Activated T-cell treated with anti-CD3 and anti-CD28 coated beads, Interleukin-2, amount 50 U/mL, for 24 hours (primary cell): Measurements from ENCODE around the gene LUZP2.

Experiments
- DNase-seq: peaks from one replicate; pipeline ENCODE4 v3.0.0-alpha.2; 2020
- H3K27ac Mint-ChIP-seq: 2 replicates; pipeline ENCODE4 v1.8.0; 2020; ENCODE audit warnings: mild to moderate bottlenecking, mixed read lengths
- H3K27me3 Mint-ChIP-seq: 2 replicates; pipeline ENCODE4 v1.8.0; 2020; ENCODE audit warnings: mixed read lengths
- H3K36me3 Mint-ChIP-seq: 2 replicates; pipeline ENCODE4 v1.8.0; 2020; ENCODE audit warnings: low read depth, mixed read lengths
- H3K4me1 Mint-ChIP-seq: 2 replicates; pipeline ENCODE4 v1.8.0; 2020; ENCODE audit warnings: low read depth, mixed read lengths
- H3K4me3 Mint-ChIP-seq: 2 replicates; pipeline ENCODE4 v1.8.0; 2020; ENCODE audit warnings: mild to moderate bottlenecking, moderate library complexity, mixed read lengths
- H3K9me3 Mint-ChIP-seq: 2 replicates; pipeline ENCODE4 v1.8.0; 2020; ENCODE audit warnings: mixed read lengths

LUZP2 gene

DNA sequence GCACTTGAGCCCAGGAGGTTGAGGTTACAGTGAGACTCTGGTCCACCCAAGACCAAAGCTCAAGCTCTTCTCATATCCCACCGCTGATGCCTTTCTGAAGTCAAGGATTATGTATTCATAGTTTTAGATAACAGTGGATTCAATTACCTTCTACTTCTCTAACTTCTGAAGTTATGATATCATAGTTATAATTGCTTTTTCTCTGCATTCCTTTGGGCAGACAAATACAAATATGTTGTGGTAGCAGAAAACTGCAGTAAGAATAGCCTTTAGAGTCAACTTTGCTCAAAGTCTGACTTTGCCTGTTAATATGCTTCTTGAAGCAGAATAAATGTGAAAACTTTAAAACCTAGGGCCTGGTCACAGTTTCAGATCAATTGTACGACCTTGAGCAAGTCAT, 94.4 kb downstream of the LUZP2 start:
- no peak overlapping the region for H3K27ac Mint-ChIP-seq
- DNase-seq: no peak
- H3K36me3 Mint-ChIP-seq: no peaks in the 10 kb centered on the region
- H3K4me3 Mint-ChIP-seq: no peak overlapping the region
- no peaks in the 10 kb centered on the region for H3K27me3 Mint-ChIP-seq
- H3K9me3 Mint-ChIP-seq: peaks cover 4% of the 10 kb centered on the region
- no peaks in the 10 kb centered on the region for H3K4me1 Mint-ChIP-seq

- Mint-ChIP-seq H3K4me3 (no peak overlapping the region), H3K4me1 (no peaks in the 10 kb centered on the region), H3K36me3 (no peaks in the 10 kb centered on the region), H3K27ac (no peak overlapping the region), H3K27me3 (no peaks in the 10 kb centered on the region), H3K9me3 (peaks cover 4% of the 10 kb centered on the region)
- DNase-seq: no peak
These were observed 95.5 kb downstream of the LUZP2 start for GRCh38 chr11:24592360-24592759.

- Mint-ChIP-seq H3K27ac (no peak overlapping the region), H3K4me3 (no peak overlapping the region), H3K9me3 (peaks cover 4% of the 10 kb centered on the region), H3K36me3 (no peaks in the 10 kb centered on the region), H3K4me1 (no peaks in the 10 kb centered on the region), H3K27me3 (no peaks in the 10 kb centered on the region)
- DNase-seq: no peak
These were observed 96.5 kb downstream of the LUZP2 start for GRCh38 chr11:24593332-24593731.

GRCh38 chr11:24594401-24594800, 97.5 kb downstream of the LUZP2 start:
- no peaks in the 10 kb centered on the region for H3K27me3 Mint-ChIP-seq
- no peak overlapping the region for H3K4me3 Mint-ChIP-seq
- H3K36me3 Mint-ChIP-seq: no peaks in the 10 kb centered on the region
- DNase-seq: no peak
- no peak overlapping the region for H3K27ac Mint-ChIP-seq
- no peaks in the 10 kb centered on the region for H3K4me1 Mint-ChIP-seq
- H3K9me3 Mint-ChIP-seq: peaks cover 2% of the 10 kb centered on the region

- Mint-ChIP-seq H3K27ac (no peak overlapping the region), H3K27me3 (no peaks in the 10 kb centered on the region), H3K36me3 (no peaks in the 10 kb centered on the region)
These were observed 101.8 kb downstream of the LUZP2 start for GRCh38 chr11:24598641-24599040.

DNA sequence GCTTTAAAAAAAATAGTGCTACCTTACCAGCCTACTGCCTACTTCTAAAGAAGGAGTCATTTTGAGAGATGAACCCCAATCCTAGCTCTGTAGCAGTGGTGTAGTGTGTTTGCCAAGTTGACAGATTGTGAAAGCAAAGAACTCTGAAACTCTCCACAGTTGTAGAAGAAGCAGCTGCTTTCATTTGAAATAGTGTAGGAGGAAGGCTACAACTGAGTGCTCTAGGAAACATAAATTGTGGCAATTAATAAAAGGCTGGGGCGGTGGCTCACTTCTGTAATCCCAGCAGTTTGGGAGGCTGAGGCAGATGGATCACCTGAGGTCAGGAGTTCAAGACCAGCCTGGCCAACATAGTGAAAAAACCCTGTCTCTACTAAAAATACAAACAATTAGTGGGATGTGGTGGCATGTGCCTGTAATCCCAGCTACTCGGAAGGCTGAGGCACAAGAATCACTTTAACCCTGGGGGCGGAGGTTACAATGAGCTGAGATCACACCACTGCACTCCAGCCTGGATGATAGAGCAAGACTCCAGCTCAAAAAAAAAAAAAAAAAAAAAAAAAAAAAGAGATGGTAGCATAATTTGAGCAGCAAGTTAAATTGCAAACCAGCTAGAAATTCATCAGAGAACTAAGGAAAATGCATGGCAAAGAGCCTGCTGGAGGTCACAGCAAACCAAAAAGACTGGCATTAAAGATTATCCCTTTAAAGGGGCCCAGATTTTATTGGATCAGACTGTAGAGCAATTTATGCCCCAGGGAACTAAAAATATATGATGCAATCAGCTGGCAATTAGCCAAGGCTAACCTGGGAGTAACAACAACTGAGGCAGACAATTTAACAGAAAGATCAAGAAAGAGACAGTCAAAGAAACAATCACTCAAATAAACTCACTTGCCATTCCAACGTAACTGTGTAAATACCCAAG, 112.6 kb downstream of the LUZP2 start:
- H3K36me3 Mint-ChIP-seq: no peaks in the 10 kb centered on the region
- no peaks in the 10 kb centered on the region for H3K4me1 Mint-ChIP-seq
- no peaks in the 10 kb centered on the region for H3K27me3 Mint-ChIP-seq
- no peak for DNase-seq
- H3K9me3 Mint-ChIP-seq: peaks cover 14% of the 10 kb centered on the region
- no peak overlapping the region for H3K4me3 Mint-ChIP-seq
- no peak overlapping the region for H3K27ac Mint-ChIP-seq

More at GRCh38 chr11:24598641-24599040, 101.8 kb downstream of the LUZP2 start:
- Mint-ChIP-seq H3K4me1 (no peaks in the 10 kb centered on the region), H3K4me3 (no peak overlapping the region), H3K9me3 (peaks cover 4% of the 10 kb centered on the region)
- no peak for DNase-seq

GRCh38 chr11:24615451-24616160, 118.8 kb downstream of the LUZP2 start:
- H3K9me3 Mint-ChIP-seq: peaks cover 2% of the 10 kb centered on the region
- no peaks in the 10 kb centered on the region for H3K36me3 Mint-ChIP-seq
- no peak overlapping the region for H3K4me3 Mint-ChIP-seq
- H3K27me3 Mint-ChIP-seq: no peaks in the 10 kb centered on the region
- DNase-seq: no peak
- H3K27ac Mint-ChIP-seq: no peak overlapping the region
- H3K4me1 Mint-ChIP-seq: no peaks in the 10 kb centered on the region

DNA sequence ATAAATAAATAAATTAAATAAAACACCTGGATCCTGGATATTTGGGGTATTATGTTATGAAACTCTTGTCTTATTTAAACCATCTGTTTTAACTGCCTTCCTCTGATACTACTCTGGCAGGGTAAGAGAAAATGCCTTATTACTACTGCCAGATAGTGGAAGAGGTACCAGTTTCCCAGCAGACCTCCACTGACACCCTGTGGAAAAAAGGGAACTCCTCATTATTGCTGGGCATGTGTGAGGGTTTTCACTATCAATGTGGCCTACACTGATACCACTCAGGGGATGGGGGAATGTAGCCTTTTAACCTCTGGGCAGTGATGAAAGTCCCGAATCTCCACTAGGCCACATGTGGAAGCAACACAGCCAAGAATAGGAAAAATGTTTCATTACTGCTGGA, 121.0 kb downstream of the LUZP2 start:
- DNase-seq: no peak
- H3K9me3 Mint-ChIP-seq: peaks cover 4% of the 10 kb centered on the region
- no peaks in the 10 kb centered on the region for H3K4me1 Mint-ChIP-seq
- H3K36me3 Mint-ChIP-seq: no peaks in the 10 kb centered on the region
- H3K27me3 Mint-ChIP-seq: no peaks in the 10 kb centered on the region
- no peak overlapping the region for H3K27ac Mint-ChIP-seq
- no peak overlapping the region for H3K4me3 Mint-ChIP-seq

DNA sequence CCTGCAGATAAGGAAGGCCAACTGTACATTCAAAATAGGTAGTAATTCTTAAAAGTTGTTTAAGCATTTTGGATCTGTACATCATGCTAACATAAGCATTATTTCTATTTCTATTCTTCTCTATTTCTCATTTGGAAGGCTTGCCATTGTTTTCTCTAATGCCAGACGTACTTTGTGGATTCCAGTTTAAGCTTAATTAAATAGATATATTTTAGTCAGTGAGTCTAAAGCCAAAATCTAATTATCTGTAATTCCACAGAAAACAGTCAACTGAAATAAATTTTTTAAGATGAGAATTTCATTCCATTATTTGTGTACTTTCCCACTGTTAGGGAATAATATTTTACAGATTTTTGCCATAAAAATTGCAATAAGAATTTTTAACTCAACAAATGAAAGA, 123.0 kb downstream of the LUZP2 start:
- H3K9me3 Mint-ChIP-seq: peaks cover 4% of the 10 kb centered on the region
- H3K27ac Mint-ChIP-seq: no peak overlapping the region
- no peak overlapping the region for H3K4me3 Mint-ChIP-seq
- no peak for DNase-seq
- no peaks in the 10 kb centered on the region for H3K36me3 Mint-ChIP-seq
- no peaks in the 10 kb centered on the region for H3K4me1 Mint-ChIP-seq
- H3K27me3 Mint-ChIP-seq: no peaks in the 10 kb centered on the region

GRCh38 chr11:24622262-24622661, 125.4 kb downstream of the LUZP2 start:
- H3K4me1 Mint-ChIP-seq: no peaks in the 10 kb centered on the region
- no peak for DNase-seq
- H3K36me3 Mint-ChIP-seq: no peaks in the 10 kb centered on the region
- no peak overlapping the region for H3K4me3 Mint-ChIP-seq
- H3K9me3 Mint-ChIP-seq: peaks cover 4% of the 10 kb centered on the region
- H3K27ac Mint-ChIP-seq: no peak overlapping the region
- H3K27me3 Mint-ChIP-seq: no peaks in the 10 kb centered on the region

DNA sequence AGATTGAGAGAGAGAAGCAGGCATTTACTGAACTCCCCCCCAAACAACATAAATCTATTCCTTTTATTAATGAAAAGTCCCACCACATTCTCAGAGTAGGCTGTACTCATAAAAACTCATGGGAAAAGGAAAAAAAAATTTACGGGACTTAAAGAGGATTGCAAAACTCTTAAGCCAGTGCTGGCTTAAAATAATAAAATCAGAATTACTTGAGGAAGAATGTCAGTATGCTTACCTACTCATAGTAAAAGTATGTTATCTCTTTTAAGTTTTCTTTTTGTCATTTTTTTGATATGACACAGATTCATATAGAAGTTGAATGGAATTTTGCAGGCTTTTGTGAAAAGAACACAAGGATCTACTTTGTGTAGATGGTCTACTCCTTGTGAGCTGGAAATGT, 126.3 kb downstream of the LUZP2 start:
- Mint-ChIP-seq H3K9me3 (peaks cover 4% of the 10 kb centered on the region), H3K4me3 (no peak overlapping the region), H3K4me1 (no peaks in the 10 kb centered on the region), H3K36me3 (no peaks in the 10 kb centered on the region), H3K27ac (no peak overlapping the region), H3K27me3 (no peaks in the 10 kb centered on the region)
- DNase-seq: no peak

GRCh38 chr11:24624432-24624831, 127.6 kb downstream of the LUZP2 start:
- no peak for DNase-seq
- Mint-ChIP-seq H3K4me1 (no peaks in the 10 kb centered on the region), H3K36me3 (no peaks in the 10 kb centered on the region), H3K4me3 (no peak overlapping the region), H3K27ac (no peak overlapping the region), H3K27me3 (no peaks in the 10 kb centered on the region), H3K9me3 (peaks cover 4% of the 10 kb centered on the region)

GRCh38 chr11:24625975-24626374, 129.1 kb downstream of the LUZP2 start:
- Mint-ChIP-seq H3K4me1 (no peaks in the 10 kb centered on the region), H3K27ac (no peak overlapping the region), H3K27me3 (no peaks in the 10 kb centered on the region), H3K9me3 (peaks cover 6% of the 10 kb centered on the region), H3K36me3 (no peaks in the 10 kb centered on the region), H3K4me3 (no peak overlapping the region)
- no peak for DNase-seq

GRCh38 chr11:24628224-24628776, 131.4 kb downstream of the LUZP2 start:
- Mint-ChIP-seq H3K36me3 (no peaks in the 10 kb centered on the region), H3K27me3 (no peaks in the 10 kb centered on the region), H3K4me3 (no peak overlapping the region), H3K4me1 (no peaks in the 10 kb centered on the region), H3K9me3 (peaks cover 7% of the 10 kb centered on the region), H3K27ac (no peak overlapping the region)
- no peak for DNase-seq
